GM18502 (cell line): ENCODE results near the gene ADARB2.
A peak's percentile ranks its signal among the peaks of the same experiment; 100 is the strongest.
"Not testable (repeated sequence)": the region's sequence is repeated elsewhere in the genome, so short reads cannot be mapped to it uniquely, and the experiment has no call there.

ENCODE experiments used
- ATAC-seq: cut with Tn5 transposase; IDR thresholded peaks from one replicate; pipeline ENCODE4 v1.9.1; 2021; ENCODE audit warnings: mild to moderate bottlenecking; ENCODE audit not compliant: unreplicated experiment, poor library complexity

Gene ADARB2

GRCh38 chr10:1347962-1348772, 389.2 kb downstream of the ADARB2 start:
- no peak for ATAC-seq

- no peak for ATAC-seq
These were observed 389.8 kb downstream of the ADARB2 start for GRCh38 chr10:1347525-1347924.

GRCh38 chr10:1346201-1346600, 391.1 kb downstream of the ADARB2 start:
- ATAC-seq, result no peak

- ATAC-seq, result no peak
These were observed 392.0 kb downstream of the ADARB2 start for GRCh38 chr10:1345368-1345767.

- no peak for ATAC-seq
These were observed 392.5 kb downstream of the ADARB2 start for GRCh38 chr10:1344846-1345245.

- ATAC-seq, result no peak
These were observed 392.9 kb downstream of the ADARB2 start for GRCh38 chr10:1344408-1344807.

GRCh38 chr10:1343176-1343575, 394.1 kb downstream of the ADARB2 start:
- no peak for ATAC-seq

- not testable (repeated sequence) for ATAC-seq
These were observed 396.3 kb downstream of the ADARB2 start for GRCh38 chr10:1341052-1341451.

- ATAC-seq, result no peak
These were observed 397.9 kb downstream of the ADARB2 start for GRCh38 chr10:1339396-1339795.

- no peak for ATAC-seq
These were observed 401.7 kb downstream of the ADARB2 start for GRCh38 chr10:1335642-1336041.

- ATAC-seq, result no peak
These were observed 403.3 kb downstream of the ADARB2 start for GRCh38 chr10:1333981-1334380.

- ATAC-seq, result no peak
These were observed 405.8 kb downstream of the ADARB2 start for GRCh38 chr10:1331560-1331959.

GRCh38 chr10:1329622-1330021, 407.7 kb downstream of the ADARB2 start:
- no peak for ATAC-seq

- ATAC-seq, result no peak
These were observed 408.2 kb downstream of the ADARB2 start for GRCh38 chr10:1328981-1329614.

GRCh38 chr10:1328161-1328823, 409.0 kb downstream of the ADARB2 start:
- ATAC-seq, result no peak

GRCh38 chr10:1327759-1328158, 409.6 kb downstream of the ADARB2 start:
- no peak for ATAC-seq

GRCh38 chr10:1326514-1326913, 410.8 kb downstream of the ADARB2 start:
- not testable (repeated sequence) for ATAC-seq

GRCh38 chr10:1324903-1325302, 412.4 kb downstream of the ADARB2 start:
- no peak for ATAC-seq

GRCh38 chr10:1323951-1324350, 413.4 kb downstream of the ADARB2 start:
- peak; percentile 69 for ATAC-seq

GRCh38 chr10:1320739-1321320, 416.5 kb downstream of the ADARB2 start:
- ATAC-seq, result no peak

GRCh38 chr10:1316809-1317143, 420.5 kb downstream of the ADARB2 start:
- no peak for ATAC-seq
